Activated naive CD8-positive, alpha-beta T cell treated with anti-CD3 and anti-CD28 coated beads for 36 hours (primary cell): ENCODE measurements around the gene C1R. TPM values are rescaled to one million over a fixed set of nuclear protein-coding genes. Genes with fewer than 3 reads are reported as not detected.

Experiments
- DNase-seq: peaks from one replicate; pipeline ENCODE4 v3.0.0; 2021
- H3K27ac Mint-ChIP-seq: one replicate; pipeline ENCODE4 v1.8.0; 2022; ENCODE audit warnings: mild to moderate bottlenecking, moderate library complexity, mixed read lengths
- H3K27me3 Mint-ChIP-seq: one replicate; pipeline ENCODE4 v1.8.0; 2022; ENCODE audit warnings: mild to moderate bottlenecking, mixed read lengths
- H3K36me3 Mint-ChIP-seq: one replicate; pipeline ENCODE4 v1.8.0; 2021; ENCODE audit warnings: mild to moderate bottlenecking, mixed read lengths
- H3K4me1 Mint-ChIP-seq: one replicate; pipeline ENCODE4 v1.8.0; 2021; ENCODE audit warnings: mixed read lengths
- H3K4me3 Mint-ChIP-seq: one replicate; pipeline ENCODE4 v1.8.0; 2022; ENCODE audit warnings: mild to moderate bottlenecking, moderate library complexity, mixed read lengths
- H3K9me3 Mint-ChIP-seq: one replicate; pipeline ENCODE4 v1.8.0; 2022; ENCODE audit warnings: mixed read lengths
- total RNA-seq, 2 experiments: library from RNA; stranded (reverse); gene quantifications; one replicate each; pipeline ENCODE4 v1.2.3, GENCODE V29; 2021

Gene C1R
- 1 to 10 TPM; 1.6 to 2.5 TPM for total RNA-seq

GRCh38 chr12:7092229-7092985 is at the start of gene C1R:
Gene C1R (minus strand): TSS chr12:7092445. CDS start chr12:7092388, 57 bp downstream.
- H3K4me1 Mint-ChIP-seq: peaks cover 7% of the 10 kb centered on the region
- no peaks in the 10 kb centered on the region for H3K27me3 Mint-ChIP-seq
- H3K4me3 Mint-ChIP-seq: peak within 1 kb of the TSS; percentile 80
- no peaks in the 10 kb centered on the region for H3K9me3 Mint-ChIP-seq
- H3K36me3 Mint-ChIP-seq: no peaks in the 10 kb centered on the region
- peak within 1 kb of the TSS; percentile 49 for H3K27ac Mint-ChIP-seq
- peak; percentile 57 for DNase-seq

DNA sequence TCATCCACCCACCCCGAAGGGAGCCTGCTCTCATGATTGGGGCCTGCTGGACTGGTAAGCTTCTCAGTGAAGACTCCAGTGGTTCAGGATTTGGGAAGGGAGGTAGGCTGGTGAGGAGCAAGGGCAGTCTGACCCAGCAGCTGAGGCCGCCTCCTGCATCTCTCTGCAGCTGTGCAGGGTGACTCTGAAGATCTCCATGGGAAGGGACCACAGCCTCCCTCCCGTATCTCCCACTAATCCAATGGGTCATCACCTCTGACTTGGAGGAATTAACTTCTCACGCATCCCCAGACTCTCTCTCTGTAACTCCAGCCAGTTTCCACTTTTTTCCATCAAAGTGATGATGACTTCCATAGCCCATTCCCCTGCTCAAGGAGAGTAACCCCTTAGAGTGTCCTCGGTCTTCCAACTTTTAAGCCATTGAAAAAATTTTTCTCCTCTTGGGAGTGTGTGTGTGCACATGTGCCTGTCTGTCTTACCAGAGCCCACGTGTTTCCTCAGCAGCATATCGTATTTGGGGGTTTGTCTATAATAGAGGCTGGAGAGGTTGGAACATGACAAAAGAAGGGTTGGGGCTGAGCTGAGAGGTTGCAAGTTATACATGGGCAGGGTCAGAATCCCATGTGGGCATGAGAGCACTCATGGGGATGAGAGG is 49.2 kb upstream of the C1R start:
- Mint-ChIP-seq H3K27me3 (no peaks in the 10 kb centered on the region), H3K4me1 (peaks cover 3% of the 10 kb centered on the region), H3K4me3 (no peak overlapping the region), H3K9me3 (no peaks in the 10 kb centered on the region), H3K27ac (no peak overlapping the region), H3K36me3 (peaks cover 11% of the 10 kb centered on the region)
- DNase-seq: no peak

- no peak overlapping the region for H3K27ac Mint-ChIP-seq
- H3K4me1 Mint-ChIP-seq: peaks cover 3% of the 10 kb centered on the region
- no peaks in the 10 kb centered on the region for H3K27me3 Mint-ChIP-seq
- H3K4me3 Mint-ChIP-seq: no peak overlapping the region
- no peak for DNase-seq
- no peaks in the 10 kb centered on the region for H3K9me3 Mint-ChIP-seq
- peaks cover 15% of the 10 kb centered on the region for H3K36me3 Mint-ChIP-seq
Measured at GRCh38 chr12:7139200-7139599, 47.0 kb upstream of the C1R start.

DNA sequence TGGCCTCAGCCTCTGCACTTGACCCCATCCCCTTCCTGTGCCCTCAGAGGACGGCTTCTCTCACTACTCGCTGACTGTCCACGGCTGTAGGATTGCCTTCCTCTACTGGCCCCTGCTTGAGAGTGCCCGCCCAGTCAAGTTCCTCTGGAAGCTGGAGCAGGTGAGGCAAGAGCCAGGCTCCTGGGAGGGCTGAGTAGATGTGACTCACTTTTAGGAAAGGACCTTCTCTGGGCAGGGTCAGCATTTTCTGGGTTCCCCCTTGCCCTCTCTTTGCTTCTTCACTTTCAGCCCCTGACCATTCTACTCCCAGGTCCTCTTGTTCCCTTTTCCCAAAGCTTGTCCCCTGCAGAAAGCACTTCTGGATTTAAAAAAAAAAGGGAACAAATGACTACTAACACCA is 45.7 kb upstream of the C1R start:
- H3K27ac Mint-ChIP-seq: no peak overlapping the region
- no peak for DNase-seq
- H3K4me1 Mint-ChIP-seq: peaks cover 3% of the 10 kb centered on the region
- H3K27me3 Mint-ChIP-seq: no peaks in the 10 kb centered on the region
- H3K36me3 Mint-ChIP-seq: peaks cover 12% of the 10 kb centered on the region
- H3K9me3 Mint-ChIP-seq: no peaks in the 10 kb centered on the region
- H3K4me3 Mint-ChIP-seq: no peak overlapping the region

GRCh38 chr12:7136676-7137075 is 44.4 kb upstream of the C1R start:
- Mint-ChIP-seq H3K4me1 (peaks cover 6% of the 10 kb centered on the region), H3K9me3 (no peaks in the 10 kb centered on the region), H3K36me3 (peaks cover 14% of the 10 kb centered on the region), H3K27ac (no peak overlapping the region), H3K4me3 (no peak overlapping the region), H3K27me3 (no peaks in the 10 kb centered on the region)
- no peak for DNase-seq

GRCh38 chr12:7136071-7136470 is 43.8 kb upstream of the C1R start:
- Mint-ChIP-seq H3K4me3 (no peak overlapping the region), H3K36me3 (peaks cover 11% of the 10 kb centered on the region), H3K4me1 (peaks cover 11% of the 10 kb centered on the region), H3K27me3 (no peaks in the 10 kb centered on the region), H3K27ac (no peak overlapping the region), H3K9me3 (no peaks in the 10 kb centered on the region)
- DNase-seq: no peak

GRCh38 chr12:7134396-7135166 is 42.3 kb upstream of the C1R start:
- no peaks in the 10 kb centered on the region for H3K9me3 Mint-ChIP-seq
- no peak overlapping the region for H3K27ac Mint-ChIP-seq
- H3K36me3 Mint-ChIP-seq: peaks cover 11% of the 10 kb centered on the region
- H3K4me1 Mint-ChIP-seq: peaks cover 16% of the 10 kb centered on the region
- no peaks in the 10 kb centered on the region for H3K27me3 Mint-ChIP-seq
- H3K4me3 Mint-ChIP-seq: no peak overlapping the region
- no peak for DNase-seq

DNA sequence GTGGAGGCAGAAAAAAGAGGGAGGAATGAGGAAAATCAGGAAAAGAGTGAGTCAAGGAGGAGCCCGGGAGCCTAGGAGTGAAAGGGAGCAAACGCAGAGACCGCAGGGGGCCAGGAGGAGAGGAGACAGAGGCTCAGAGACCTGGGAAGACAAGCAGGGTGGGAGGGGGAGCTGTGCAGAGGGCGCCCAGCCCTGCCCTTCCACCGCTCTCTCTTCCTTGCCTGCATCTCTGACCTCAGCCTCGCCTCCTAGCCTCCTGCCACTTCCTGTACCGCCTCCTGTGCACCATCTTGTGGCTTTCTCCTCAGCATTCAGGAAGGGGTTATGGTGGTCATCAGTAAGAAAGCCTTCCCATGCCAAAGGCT is 39.2 kb upstream of the C1R start:
- H3K9me3 Mint-ChIP-seq: no peaks in the 10 kb centered on the region
- peak; percentile 32 for DNase-seq
- peaks cover 20% of the 10 kb centered on the region for H3K4me1 Mint-ChIP-seq
- peak overlapping the region; percentile 89 for H3K4me3 Mint-ChIP-seq
- H3K27me3 Mint-ChIP-seq: no peaks in the 10 kb centered on the region
- peak overlapping the region; percentile 69 for H3K27ac Mint-ChIP-seq
- H3K36me3 Mint-ChIP-seq: peaks cover 8% of the 10 kb centered on the region

- H3K4me3 Mint-ChIP-seq: peak overlapping the region; percentile 89
- H3K4me1 Mint-ChIP-seq: peaks cover 20% of the 10 kb centered on the region
- no peaks in the 10 kb centered on the region for H3K27me3 Mint-ChIP-seq
- H3K9me3 Mint-ChIP-seq: no peaks in the 10 kb centered on the region
- DNase-seq: peak; percentile 58
- peaks cover 8% of the 10 kb centered on the region for H3K36me3 Mint-ChIP-seq
- peak overlapping the region; percentile 69 for H3K27ac Mint-ChIP-seq
Measured at GRCh38 chr12:7130701-7131501, 38.7 kb upstream of the C1R start.

GRCh38 chr12:7129872-7130691 is 37.8 kb upstream of the C1R start, which contains the start of gene CLSTN3:
Gene CLSTN3 (plus strand): TSS chr12:7130371. CDS start chr12:7130649, 278 bp downstream.
- peak; percentile 83 for DNase-seq
- no peaks in the 10 kb centered on the region for H3K9me3 Mint-ChIP-seq
- no peaks in the 10 kb centered on the region for H3K27me3 Mint-ChIP-seq
- peaks cover 4% of the 10 kb centered on the region for H3K36me3 Mint-ChIP-seq
- peak within 1 kb of the TSS; percentile 69 for H3K27ac Mint-ChIP-seq
- peak within 1 kb of the TSS; percentile 89 for H3K4me3 Mint-ChIP-seq
- peaks cover 20% of the 10 kb centered on the region for H3K4me1 Mint-ChIP-seq

- no peak overlapping the region for H3K27ac Mint-ChIP-seq
- no peaks in the 10 kb centered on the region for H3K27me3 Mint-ChIP-seq
- H3K4me3 Mint-ChIP-seq: peak overlapping the region; percentile 89
- peaks cover 4% of the 10 kb centered on the region for H3K36me3 Mint-ChIP-seq
- no peaks in the 10 kb centered on the region for H3K9me3 Mint-ChIP-seq
- peaks cover 20% of the 10 kb centered on the region for H3K4me1 Mint-ChIP-seq
- DNase-seq: no peak
Measured at GRCh38 chr12:7129287-7129871, 37.1 kb upstream of the C1R start.

DNA sequence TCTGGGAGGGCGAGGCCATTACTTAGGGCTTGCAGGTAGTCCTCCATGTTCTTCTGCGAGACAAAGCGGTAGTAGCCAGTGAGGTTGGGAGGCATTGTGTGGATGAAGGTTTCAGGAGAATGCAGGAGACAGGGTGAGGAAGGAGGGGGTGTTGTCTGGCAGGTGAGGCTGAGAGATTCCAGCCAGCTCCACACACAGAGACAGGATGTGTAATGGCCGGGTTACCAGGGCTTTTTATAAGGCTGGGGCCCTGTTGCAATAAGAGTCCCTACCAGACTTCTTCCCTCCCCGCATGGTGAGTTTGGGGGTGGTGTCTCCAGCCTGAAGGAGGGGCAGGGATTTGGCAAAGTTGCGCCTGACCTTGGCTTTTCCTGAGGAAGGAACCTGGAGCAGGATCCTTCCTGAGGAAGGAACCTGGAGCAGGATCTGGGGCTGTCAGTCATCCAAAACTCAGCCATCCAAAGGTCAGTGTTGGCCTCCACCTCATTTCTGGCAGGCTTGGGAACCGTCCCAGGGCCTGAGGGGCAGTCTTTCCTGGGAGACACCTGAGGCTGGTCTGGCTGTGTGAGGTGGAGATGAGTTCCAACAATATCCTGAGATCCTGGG is 36.5 kb upstream of the C1R start, which contains the start of gene RBP5:
Gene RBP5, minus strand, starts transcription at position 209 of the 606 bp plus-strand sequence. Its CDS starts 114 bp downstream, at position 95.
- Mint-ChIP-seq H3K27ac (no peak within 1 kb of the TSS), H3K27me3 (no peaks in the 10 kb centered on the region), H3K4me3 (peak within 1 kb of the TSS; percentile 89), H3K9me3 (no peaks in the 10 kb centered on the region), H3K36me3 (peaks cover 4% of the 10 kb centered on the region), H3K4me1 (peaks cover 20% of the 10 kb centered on the region)
- no peak for DNase-seq

- Mint-ChIP-seq H3K27me3 (no peaks in the 10 kb centered on the region), H3K4me1 (peaks cover 20% of the 10 kb centered on the region), H3K9me3 (no peaks in the 10 kb centered on the region), H3K4me3 (no peak overlapping the region), H3K27ac (no peak overlapping the region), H3K36me3 (peaks cover 4% of the 10 kb centered on the region)
- DNase-seq: no peak
Measured at GRCh38 chr12:7127916-7128626, 35.8 kb upstream of the C1R start.
